Measurements from ENCODE around the gene KCNK16.

The KCNK16 gene

DNA sequence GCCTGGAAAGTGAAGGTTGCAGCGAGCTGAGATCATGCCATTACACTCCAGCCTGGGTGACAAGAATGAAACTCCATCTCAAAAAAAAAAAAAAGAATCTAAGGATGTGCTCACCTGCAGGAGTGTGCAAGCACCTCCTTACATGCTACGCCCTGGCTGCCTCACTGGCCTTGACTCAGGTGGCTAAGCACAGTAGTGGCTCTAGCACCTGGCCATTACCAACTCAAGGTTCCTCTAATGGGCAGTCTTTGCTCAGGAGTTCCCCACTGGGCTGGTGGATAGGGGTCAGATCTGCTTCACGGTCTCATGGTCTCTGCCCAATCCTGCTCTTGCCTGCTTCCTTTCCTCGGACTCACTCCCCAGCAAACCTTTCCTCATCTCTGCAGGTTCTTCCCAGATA, 48.0 kb downstream of the KCNK16 start:
- H2AFZ ChIP-seq (ENCODE audit: low read depth, low read length): no peak overlapping the region
- no peak overlapping the region for H3K4me3 ChIP-seq (ENCODE audit: low read length)
- H3K36me3 ChIP-seq (ENCODE audit: insufficient read depth, low read length): no peaks in the 10 kb centered on the region
- H3K27me3 ChIP-seq (ENCODE audit: insufficient read depth, low read length): no peaks in the 10 kb centered on the region
- no peaks in the 10 kb centered on the region for H3K4me1 ChIP-seq (ENCODE audit: insufficient read depth, low read length)
- H3K9me3 ChIP-seq (ENCODE audit: low read length): no peaks in the 10 kb centered on the region

DNA sequence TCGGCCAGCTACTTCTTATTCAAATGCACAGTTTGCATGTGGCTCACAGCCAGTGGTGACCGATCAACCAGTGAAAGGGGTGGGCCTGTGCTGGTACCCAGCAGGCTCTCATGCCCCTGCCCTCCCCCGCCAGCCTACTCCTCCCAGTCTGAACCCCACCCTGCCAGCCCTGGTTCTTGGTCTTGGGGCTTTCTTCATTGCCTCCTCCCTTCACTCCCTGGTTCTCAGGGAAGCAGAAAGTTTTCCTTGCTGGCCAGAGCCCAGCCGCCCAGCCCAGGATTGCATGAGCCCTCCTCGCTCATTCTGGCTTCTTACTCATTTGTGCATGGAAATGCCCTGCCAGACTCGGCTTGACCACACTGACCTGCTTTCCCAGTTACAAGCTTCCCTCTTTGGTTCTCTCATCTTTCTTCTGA, 49.1 kb downstream of the KCNK16 start:
- Histone ChIP-seq H3K27me3 (ENCODE audit: insufficient read depth, low read length) (no peaks in the 10 kb centered on the region), H3K36me3 (ENCODE audit: insufficient read depth, low read length) (no peaks in the 10 kb centered on the region), H3K4me1 (ENCODE audit: insufficient read depth, low read length) (no peaks in the 10 kb centered on the region), H3K4me3 (ENCODE audit: low read length) (no peak overlapping the region), H3K9me3 (ENCODE audit: low read length) (no peaks in the 10 kb centered on the region), H2AFZ (ENCODE audit: low read depth, low read length) (no peak overlapping the region)

DNA sequence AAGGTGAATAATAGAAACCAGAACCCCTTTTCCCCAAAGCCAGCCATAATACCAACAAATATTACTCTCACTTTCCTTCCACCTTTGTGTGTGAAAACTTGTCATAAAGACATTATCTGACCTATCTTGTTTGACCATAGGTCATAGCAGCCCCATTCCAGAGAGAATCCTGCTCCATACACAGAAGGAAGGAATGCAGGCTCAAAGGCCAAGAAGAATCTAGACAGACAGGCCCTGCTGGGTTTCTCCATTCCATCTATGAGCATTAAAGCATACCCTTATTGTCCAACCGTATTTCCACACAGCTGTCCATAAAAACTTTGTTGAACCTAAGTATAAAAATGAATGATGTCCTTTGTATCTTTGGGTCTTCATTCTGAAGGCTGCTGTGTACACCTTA, 52.5 kb downstream of the KCNK16 start:
- no peaks in the 10 kb centered on the region for H3K36me3 ChIP-seq (ENCODE audit: insufficient read depth, low read length)
- H3K4me1 ChIP-seq (ENCODE audit: insufficient read depth, low read length): no peaks in the 10 kb centered on the region
- no peaks in the 10 kb centered on the region for H3K27me3 ChIP-seq (ENCODE audit: insufficient read depth, low read length)
- H3K4me3 ChIP-seq (ENCODE audit: low read length): no peak overlapping the region
- H2AFZ ChIP-seq (ENCODE audit: low read depth, low read length): no peak overlapping the region
- no peaks in the 10 kb centered on the region for H3K9me3 ChIP-seq (ENCODE audit: low read length)

DNA sequence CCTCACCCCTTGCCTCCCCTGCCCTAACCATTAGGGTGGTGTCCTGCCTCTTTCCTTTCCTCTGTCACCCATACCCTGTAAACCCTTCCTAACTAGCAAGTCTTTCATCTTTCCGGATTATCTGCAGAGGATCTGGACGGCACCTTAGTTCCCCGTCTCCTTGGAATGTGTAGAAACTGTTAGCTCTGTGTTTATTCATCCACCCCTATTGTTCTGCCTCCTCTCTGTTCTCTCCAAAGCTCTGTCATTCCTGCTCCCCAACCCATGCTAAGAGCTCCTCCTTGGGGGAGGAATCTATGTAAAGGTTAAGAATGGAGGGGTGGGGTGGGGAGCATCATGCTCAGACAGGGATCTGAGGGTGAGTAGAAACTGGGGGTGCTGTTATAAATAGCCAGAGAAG, 53.8 kb downstream of the KCNK16 start:
- Histone ChIP-seq H3K9me3 (ENCODE audit: low read length) (no peaks in the 10 kb centered on the region), H2AFZ (ENCODE audit: low read depth, low read length) (no peak overlapping the region), H3K36me3 (ENCODE audit: insufficient read depth, low read length) (no peaks in the 10 kb centered on the region), H3K4me1 (ENCODE audit: insufficient read depth, low read length) (no peaks in the 10 kb centered on the region), H3K27me3 (ENCODE audit: insufficient read depth, low read length) (no peaks in the 10 kb centered on the region), H3K4me3 (ENCODE audit: low read length) (no peak overlapping the region)

DNA sequence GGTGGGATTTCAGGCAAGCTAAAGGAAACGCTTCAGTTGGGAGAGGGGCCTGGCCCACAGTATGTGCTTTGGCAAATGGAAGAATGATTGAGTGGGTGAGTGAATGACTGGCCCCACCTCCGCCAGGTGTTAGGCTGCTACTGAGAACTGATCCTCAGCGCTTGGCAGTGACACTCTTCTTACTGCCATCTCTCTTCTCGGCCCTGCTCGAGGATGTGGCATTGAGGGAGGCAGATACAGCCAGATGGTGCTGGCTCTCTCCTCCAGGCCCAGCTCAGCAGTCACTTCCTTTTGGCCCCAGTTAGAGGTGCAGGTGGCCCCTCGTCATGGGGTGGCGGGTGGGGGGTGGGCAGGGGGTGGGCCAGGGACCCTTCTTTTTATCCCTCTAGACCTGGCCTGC, 54.3 kb downstream of the KCNK16 start:
- no peak overlapping the region for H3K4me3 ChIP-seq (ENCODE audit: low read length)
- H3K9me3 ChIP-seq (ENCODE audit: low read length): no peaks in the 10 kb centered on the region
- H3K27me3 ChIP-seq (ENCODE audit: insufficient read depth, low read length): no peaks in the 10 kb centered on the region
- H3K36me3 ChIP-seq (ENCODE audit: insufficient read depth, low read length): no peaks in the 10 kb centered on the region
- H2AFZ ChIP-seq (ENCODE audit: low read depth, low read length): no peak overlapping the region
- no peaks in the 10 kb centered on the region for H3K4me1 ChIP-seq (ENCODE audit: insufficient read depth, low read length)

GRCh38 chr6:39266782-39267355, 55.6 kb downstream of the KCNK16 start:
- Histone ChIP-seq H3K4me1 (ENCODE audit: insufficient read depth, low read length) (no peaks in the 10 kb centered on the region), H3K36me3 (ENCODE audit: insufficient read depth, low read length) (no peaks in the 10 kb centered on the region), H2AFZ (ENCODE audit: low read depth, low read length) (no peak overlapping the region), H3K4me3 (ENCODE audit: low read length) (no peak overlapping the region), H3K9me3 (ENCODE audit: low read length) (no peaks in the 10 kb centered on the region), H3K27me3 (ENCODE audit: insufficient read depth, low read length) (no peaks in the 10 kb centered on the region)

GRCh38 chr6:39266375-39266774, 56.1 kb downstream of the KCNK16 start:
- Histone ChIP-seq H3K36me3 (ENCODE audit: insufficient read depth, low read length) (no peaks in the 10 kb centered on the region), H3K4me1 (ENCODE audit: insufficient read depth, low read length) (no peaks in the 10 kb centered on the region), H2AFZ (ENCODE audit: low read depth, low read length) (no peak overlapping the region), H3K27me3 (ENCODE audit: insufficient read depth, low read length) (no peaks in the 10 kb centered on the region), H3K9me3 (ENCODE audit: low read length) (no peaks in the 10 kb centered on the region), H3K4me3 (ENCODE audit: low read length) (no peak overlapping the region)
